Measurements from ENCODE around the gene STAB2. TPM values are rescaled to one million over a fixed set of nuclear protein-coding genes. Genes with fewer than 3 reads are reported as not detected.

STAB2 gene
- total and polyA plus RNA-seq, 2 donors (not counting 1 experiment from before 2014, with no cell fraction given) = not detected

DNA sequence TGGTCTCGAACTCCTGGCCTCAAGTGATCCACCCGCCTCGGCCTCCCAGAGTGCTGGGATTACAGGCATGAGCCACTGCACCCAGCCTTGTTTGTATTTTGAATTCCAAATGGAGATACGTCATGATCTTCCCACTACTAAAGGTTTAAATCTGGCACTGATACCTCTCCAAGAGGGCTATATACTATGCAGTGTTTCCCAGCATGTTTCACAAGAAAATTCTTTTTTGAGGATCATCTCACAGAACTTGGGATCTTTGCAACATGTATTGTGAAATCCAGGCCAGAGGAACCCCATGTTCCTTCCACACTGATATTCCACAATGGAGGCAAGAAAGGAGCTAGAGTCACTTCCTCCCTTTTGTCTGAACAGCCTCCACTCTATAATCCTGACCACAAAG, 141.2 kb downstream of the STAB2 start:
- intact Hi-C loops (cut with micrococcal nuclease) = no loop called here
- no peak overlapping the region for H2AFZ ChIP-seq (ENCODE audit: insufficient read depth, low read depth, low read length, poor library complexity, severe bottlenecking)
- H3K9ac ChIP-seq (ENCODE audit: low read length) = no peak overlapping the region
- no peak for TF ChIP-seq EZH2 (IDR thresholded peaks at IDR 0.05; ENCODE audit: borderline replicate concordance, insufficient read depth, low read depth, low read length, poor library complexity, severe bottlenecking)
- TF ChIP-seq, protein P1, sequence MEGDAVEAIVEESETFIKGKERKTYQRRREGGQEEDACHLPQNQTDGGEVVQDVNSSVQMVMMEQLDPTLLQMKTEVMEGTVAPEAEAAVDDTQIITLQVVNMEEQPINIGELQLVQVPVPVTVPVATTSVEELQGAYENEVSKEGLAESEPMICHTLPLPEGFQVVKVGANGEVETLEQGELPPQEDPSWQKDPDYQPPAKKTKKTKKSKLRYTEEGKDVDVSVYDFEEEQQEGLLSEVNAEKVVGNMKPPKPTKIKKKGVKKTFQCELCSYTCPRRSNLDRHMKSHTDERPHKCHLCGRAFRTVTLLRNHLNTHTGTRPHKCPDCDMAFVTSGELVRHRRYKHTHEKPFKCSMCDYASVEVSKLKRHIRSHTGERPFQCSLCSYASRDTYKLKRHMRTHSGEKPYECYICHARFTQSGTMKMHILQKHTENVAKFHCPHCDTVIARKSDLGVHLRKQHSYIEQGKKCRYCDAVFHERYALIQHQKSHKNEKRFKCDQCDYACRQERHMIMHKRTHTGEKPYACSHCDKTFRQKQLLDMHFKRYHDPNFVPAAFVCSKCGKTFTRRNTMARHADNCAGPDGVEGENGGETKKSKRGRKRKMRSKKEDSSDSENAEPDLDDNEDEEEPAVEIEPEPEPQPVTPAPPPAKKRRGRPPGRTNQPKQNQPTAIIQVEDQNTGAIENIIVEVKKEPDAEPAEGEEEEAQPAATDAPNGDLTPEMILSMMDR (IDR thresholded peaks at IDR 0.05) = no peak
- Mint-ChIP-seq H3K4me1 (no peaks in the 10 kb centered on the region), H3K27me3 (peaks cover 3% of the 10 kb centered on the region), H3K9me3 (ENCODE audit: insufficient read depth) (peaks cover 5% of the 10 kb centered on the region), H3K4me3 (no peak overlapping the region), H3K27ac (no peak overlapping the region)
- H3K4me1 ChIP-seq (ENCODE audit: control insufficient read depth in 2 of 2, insufficient read depth in 2 of 2, low read length in 2 of 2) = no peaks in the 10 kb centered on the region
- peaks cover 0 to 9% (median 6%) of the 10 kb centered on the region in 3 donors for H3K9me3 ChIP-seq (ENCODE audit: control extremely low read depth in 1 of 3, control insufficient read depth in 2 of 3, insufficient read depth in 1 of 3, low read length in 2 of 3)
- H4K20me1 ChIP-seq (ENCODE audit: control insufficient read depth, insufficient read depth, low read length, poor library complexity, severe bottlenecking) = no peaks in the 10 kb centered on the region
- ChIA-PET POLR2A (no interaction called here), CTCF (no interaction called here)
- ATAC-seq (ENCODE audit: low read depth) (no peak), DNase-seq (no peak)
- H3K79me2 ChIP-seq (ENCODE audit: control insufficient read depth, insufficient read depth, low read length) = no peaks in the 10 kb centered on the region
- no peak overlapping the region for H3K4me3 ChIP-seq (ENCODE audit: control extremely low read depth in 1 of 5, extremely low read depth in 1 of 5, insufficient read depth in 1 of 5, low read depth in 2 of 5, low read length in 4 of 5)
- H3K4me2 ChIP-seq (replicated peaks; ENCODE audit: low read depth, low read length, poor library complexity, severe bottlenecking) = no peak overlapping the region
- H3K36me3 ChIP-seq (replicated peaks in 1 of 2; ENCODE audit: control extremely low read depth in 1 of 2, control insufficient read depth in 1 of 2, extremely low read depth in 1 of 2, insufficient read depth in 2 of 2, low read length in 1 of 2) = no peaks in the 10 kb centered on the region
- H3K27me3 ChIP-seq (replicated peaks in 1 of 4; ENCODE audit: control extremely low read depth in 1 of 4, control insufficient read depth in 3 of 4, insufficient read depth in 4 of 4, low read length in 3 of 4) = peaks cover 0 to 3% (median 0%) of the 10 kb centered on the region in 4 experiments
- WGBS (ENCODE audit: insufficient coverage) = 100% methylated on average over 1 of the region's 4 CpGs
- no peak overlapping the region for H3K27ac ChIP-seq (ENCODE audit: low read length in 2 of 2)

DNA sequence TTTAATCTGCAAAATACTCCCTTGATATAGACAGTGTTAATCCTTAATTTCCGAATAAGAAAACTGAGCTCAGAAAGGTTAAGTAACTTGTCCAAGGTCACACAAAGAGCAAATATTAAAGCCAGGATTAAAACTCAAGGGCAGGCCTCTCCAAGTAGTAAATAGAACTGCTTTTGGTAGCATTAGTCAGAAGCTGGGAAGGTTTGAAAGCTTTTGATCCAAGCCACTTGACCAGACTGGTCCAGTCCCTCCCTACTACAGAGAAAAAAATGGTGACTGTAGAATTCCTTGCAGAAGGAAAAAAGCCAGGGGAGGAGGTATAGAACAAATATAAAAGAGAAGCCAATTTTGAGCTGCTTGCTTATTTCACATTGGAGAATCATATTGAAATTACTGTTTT, 142.4 kb downstream of the STAB2 start:
- Histone ChIP-seq H3K9me3 (ENCODE audit: control extremely low read depth in 1 of 3, control insufficient read depth in 2 of 3, insufficient read depth in 1 of 3, low read length in 2 of 3) (peaks cover 0 to 9% (median 6%) of the 10 kb centered on the region in 3 donors), H3K27ac (ENCODE audit: low read length in 2 of 2) (no peak overlapping the region), H3K27me3 (replicated peaks in 1 of 4; ENCODE audit: control extremely low read depth in 1 of 4, control insufficient read depth in 3 of 4, insufficient read depth in 4 of 4, low read length in 3 of 4) (peaks cover 0 to 3% (median 0%) of the 10 kb centered on the region in 4 experiments), H3K4me2 (replicated peaks; ENCODE audit: low read depth, low read length, poor library complexity, severe bottlenecking) (no peak overlapping the region), H3K36me3 (replicated peaks in 1 of 2; ENCODE audit: control extremely low read depth in 1 of 2, control insufficient read depth in 1 of 2, extremely low read depth in 1 of 2, insufficient read depth in 2 of 2, low read length in 1 of 2) (no peaks in the 10 kb centered on the region), H4K20me1 (ENCODE audit: control insufficient read depth, insufficient read depth, low read length, poor library complexity, severe bottlenecking) (no peaks in the 10 kb centered on the region), H3K9ac (ENCODE audit: low read length) (no peak overlapping the region), H3K4me3 (ENCODE audit: control extremely low read depth in 1 of 5, extremely low read depth in 1 of 5, insufficient read depth in 1 of 5, low read depth in 2 of 5, low read length in 4 of 5) (no peak overlapping the region), H3K79me2 (ENCODE audit: control insufficient read depth, insufficient read depth, low read length) (no peaks in the 10 kb centered on the region), H3K4me1 (ENCODE audit: control insufficient read depth in 2 of 2, insufficient read depth in 2 of 2, low read length in 2 of 2) (no peaks in the 10 kb centered on the region), H2AFZ (ENCODE audit: insufficient read depth, low read depth, low read length, poor library complexity, severe bottlenecking) (no peak overlapping the region)
- Mint-ChIP-seq H3K27me3 (peaks cover 7% of the 10 kb centered on the region), H3K9me3 (ENCODE audit: insufficient read depth) (peaks cover 5% of the 10 kb centered on the region), H3K4me1 (no peaks in the 10 kb centered on the region), H3K27ac (no peak overlapping the region), H3K4me3 (no peak overlapping the region)
- intact Hi-C loops (cut with micrococcal nuclease) = no loop called here
- no CpG with 5 or more reads among the region's 1 CpG for WGBS (ENCODE audit: insufficient coverage)
- CTCF ChIA-PET = no interaction called here
- DNase-seq (no peak), ATAC-seq (ENCODE audit: low read depth) (no peak)
- POLR2A ChIA-PET = no interaction called here
- TF ChIP-seq, protein P1 (IDR thresholded peaks at IDR 0.05) = no peak
- TF ChIP-seq EZH2 (IDR thresholded peaks at IDR 0.05; ENCODE audit: borderline replicate concordance, insufficient read depth, low read depth, low read length, poor library complexity, severe bottlenecking) = no peak
